ENCODE data around the gene TOX2. TPM values are rescaled to one million over a fixed set of nuclear protein-coding genes. Genes with fewer than 3 reads are reported as not detected.

The TOX2 gene
- total and polyA plus RNA-seq, 2 donors from 2014 or later = 4.7 to 5.9 TPM

DNA sequence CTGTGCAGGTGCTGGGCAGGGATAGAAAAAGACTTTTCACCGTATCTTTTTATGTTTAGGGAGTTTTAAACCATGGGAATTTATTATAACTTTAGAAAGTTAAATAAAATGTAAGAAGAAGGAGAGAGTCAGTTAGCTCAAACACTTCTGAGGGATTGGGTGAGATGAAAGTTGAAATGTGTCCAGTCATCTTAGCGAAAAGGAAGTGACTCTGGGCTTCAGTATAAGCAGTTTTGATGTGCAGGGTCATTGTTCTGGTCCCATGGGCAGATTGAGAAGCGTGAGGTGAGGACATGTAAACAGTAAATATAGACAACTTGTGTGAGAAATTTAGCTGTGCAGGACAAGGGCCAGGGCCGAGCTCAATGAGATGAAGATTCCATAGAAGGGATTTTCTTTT lies 66.9 kb downstream of the TOX2 start:
- Histone ChIP-seq H3K9ac (ENCODE audit: low read length in 3 of 3) (no peak overlapping the region), H3K36me3 (ENCODE audit: control insufficient read depth in 2 of 3, insufficient read depth in 3 of 3, low read length in 3 of 3) (no peaks in the 10 kb centered on the region), H3K9me3 (ENCODE audit: control insufficient read depth in 2 of 3, insufficient read depth in 1 of 3, low read length in 3 of 3) (no peaks in the 10 kb centered on the region), H3K4me1 (ENCODE audit: control insufficient read depth in 2 of 3, insufficient read depth in 2 of 3, low read depth in 1 of 3, low read length in 3 of 3) (peaks cover 0 to 2% (median 0%) of the 10 kb centered on the region in 3 donors), H3K4me3 (ENCODE audit: low read length in 3 of 3) (no peak overlapping the region), H3K27me3 (ENCODE audit: control insufficient read depth, insufficient read depth, low read length) (no peaks in the 10 kb centered on the region), H3K27ac (ENCODE audit: low read depth in 2 of 2, low read length in 2 of 2) (no peak overlapping the region)
- FAIRE-seq (no peak), DNase-seq (no peak)
- intact Hi-C loops (cut with DNase I) = no loop called here
- TF ChIP-seq, protein P1, sequence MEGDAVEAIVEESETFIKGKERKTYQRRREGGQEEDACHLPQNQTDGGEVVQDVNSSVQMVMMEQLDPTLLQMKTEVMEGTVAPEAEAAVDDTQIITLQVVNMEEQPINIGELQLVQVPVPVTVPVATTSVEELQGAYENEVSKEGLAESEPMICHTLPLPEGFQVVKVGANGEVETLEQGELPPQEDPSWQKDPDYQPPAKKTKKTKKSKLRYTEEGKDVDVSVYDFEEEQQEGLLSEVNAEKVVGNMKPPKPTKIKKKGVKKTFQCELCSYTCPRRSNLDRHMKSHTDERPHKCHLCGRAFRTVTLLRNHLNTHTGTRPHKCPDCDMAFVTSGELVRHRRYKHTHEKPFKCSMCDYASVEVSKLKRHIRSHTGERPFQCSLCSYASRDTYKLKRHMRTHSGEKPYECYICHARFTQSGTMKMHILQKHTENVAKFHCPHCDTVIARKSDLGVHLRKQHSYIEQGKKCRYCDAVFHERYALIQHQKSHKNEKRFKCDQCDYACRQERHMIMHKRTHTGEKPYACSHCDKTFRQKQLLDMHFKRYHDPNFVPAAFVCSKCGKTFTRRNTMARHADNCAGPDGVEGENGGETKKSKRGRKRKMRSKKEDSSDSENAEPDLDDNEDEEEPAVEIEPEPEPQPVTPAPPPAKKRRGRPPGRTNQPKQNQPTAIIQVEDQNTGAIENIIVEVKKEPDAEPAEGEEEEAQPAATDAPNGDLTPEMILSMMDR (IDR thresholded peaks at IDR 0.05; ENCODE audit: borderline replicate concordance, extremely low read depth, insufficient read depth) = no peak

DNA sequence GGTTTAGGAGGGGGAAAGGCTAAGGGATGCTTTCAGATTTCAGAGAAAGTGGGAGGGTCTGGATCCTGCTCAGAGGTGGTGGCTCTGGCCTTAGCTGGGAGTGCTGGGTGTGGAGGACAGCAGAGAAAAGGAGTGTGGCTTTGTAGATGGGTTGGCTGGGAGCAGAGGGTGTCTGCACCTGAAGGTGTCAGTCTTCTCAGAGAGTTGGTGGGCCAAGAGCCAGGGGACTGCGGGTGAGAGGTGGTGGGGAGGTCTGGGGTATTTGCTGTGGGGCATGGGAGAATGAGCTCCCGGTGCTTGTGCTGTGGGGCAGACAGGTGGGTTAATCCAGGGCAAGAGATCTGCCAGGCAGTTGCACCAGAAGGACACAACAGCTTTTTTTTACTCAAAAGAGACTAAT lies 67.4 kb downstream of the TOX2 start:
- Histone ChIP-seq H3K27ac (ENCODE audit: low read depth in 2 of 2, low read length in 2 of 2) (no peak overlapping the region), H3K4me1 (ENCODE audit: control insufficient read depth in 2 of 3, insufficient read depth in 2 of 3, low read depth in 1 of 3, low read length in 3 of 3) (peaks cover 0 to 2% (median 0%) of the 10 kb centered on the region in 3 donors), H3K4me3 (ENCODE audit: low read length in 3 of 3) (no peak overlapping the region), H3K9me3 (ENCODE audit: control insufficient read depth in 2 of 3, insufficient read depth in 1 of 3, low read length in 3 of 3) (no peaks in the 10 kb centered on the region), H3K27me3 (ENCODE audit: control insufficient read depth, insufficient read depth, low read length) (no peaks in the 10 kb centered on the region), H3K9ac (ENCODE audit: low read length in 3 of 3) (no peak overlapping the region), H3K36me3 (ENCODE audit: control insufficient read depth in 2 of 3, insufficient read depth in 3 of 3, low read length in 3 of 3) (no peaks in the 10 kb centered on the region)
- no peak for FAIRE-seq
- intact Hi-C loops (cut with DNase I) = no loop called here
- no peak for DNase-seq
- TF ChIP-seq, protein P1 (IDR thresholded peaks at IDR 0.05; ENCODE audit: borderline replicate concordance, extremely low read depth, insufficient read depth) = no peak

DNA sequence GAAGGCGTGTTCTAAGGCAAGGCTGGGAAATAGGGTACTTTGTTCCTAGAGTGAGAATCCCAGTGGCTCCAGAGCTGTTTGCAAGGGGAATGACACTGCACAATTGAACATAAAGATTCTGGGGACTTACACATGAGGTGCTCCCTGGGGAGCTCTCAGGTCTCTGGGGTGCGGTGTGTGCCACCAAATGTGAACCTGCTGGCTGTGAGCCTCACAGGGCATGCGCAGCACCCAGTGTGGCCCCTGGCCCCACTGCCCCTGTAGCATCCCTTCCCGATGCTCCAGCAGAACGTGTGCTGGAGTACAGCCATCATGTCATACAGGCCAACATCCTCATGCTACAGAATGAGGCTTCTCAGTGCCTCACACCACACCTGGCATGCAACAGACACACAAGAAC lies 68.2 kb downstream of the TOX2 start:
- FAIRE-seq (no peak), DNase-seq (no peak)
- H3K9me3 ChIP-seq (ENCODE audit: control insufficient read depth in 2 of 3, insufficient read depth in 1 of 3, low read length in 3 of 3) = no peaks in the 10 kb centered on the region
- no peaks in the 10 kb centered on the region for H3K27me3 ChIP-seq (ENCODE audit: control insufficient read depth, insufficient read depth, low read length)
- TF ChIP-seq, protein P1 (IDR thresholded peaks at IDR 0.05; ENCODE audit: borderline replicate concordance, extremely low read depth, insufficient read depth) = no peak
- H3K4me1 ChIP-seq (ENCODE audit: control insufficient read depth in 2 of 3, insufficient read depth in 2 of 3, low read depth in 1 of 3, low read length in 3 of 3) = peaks cover 0 to 2% (median 0%) of the 10 kb centered on the region in 3 donors
- intact Hi-C loops (cut with DNase I) = no loop called here
- H3K4me3 ChIP-seq (ENCODE audit: low read length in 3 of 3) = no peak overlapping the region
- H3K36me3 ChIP-seq (ENCODE audit: control insufficient read depth in 2 of 3, insufficient read depth in 3 of 3, low read length in 3 of 3) = no peaks in the 10 kb centered on the region
- no peak overlapping the region for H3K9ac ChIP-seq (ENCODE audit: low read length in 3 of 3)
- H3K27ac ChIP-seq (ENCODE audit: low read depth in 2 of 2, low read length in 2 of 2) = no peak overlapping the region

DNA sequence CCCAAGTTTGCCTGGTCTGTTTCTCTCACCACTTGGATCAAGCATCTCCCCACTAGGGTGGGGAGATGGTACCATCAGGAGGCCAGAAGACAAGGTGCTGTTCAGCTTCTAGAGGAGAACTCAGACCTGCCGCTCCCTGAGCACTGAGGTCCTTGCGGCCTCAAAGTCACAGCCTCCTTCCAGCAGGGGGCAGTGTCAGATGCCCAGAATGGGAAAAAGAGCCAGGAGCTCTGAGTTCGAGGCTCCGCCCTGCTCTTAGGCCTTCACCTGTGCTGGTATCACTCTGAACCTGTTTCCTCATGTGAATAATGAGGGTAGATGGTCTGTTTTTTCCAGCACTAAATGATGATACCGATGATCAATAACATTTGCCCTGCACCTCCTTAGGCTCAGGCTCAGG lies 68.7 kb downstream of the TOX2 start:
- Histone ChIP-seq H3K4me3 (ENCODE audit: low read length in 3 of 3) (no peak overlapping the region), H3K27me3 (ENCODE audit: control insufficient read depth, insufficient read depth, low read length) (no peaks in the 10 kb centered on the region), H3K4me1 (ENCODE audit: control insufficient read depth in 2 of 3, insufficient read depth in 2 of 3, low read depth in 1 of 3, low read length in 3 of 3) (peaks cover 0 to 2% (median 0%) of the 10 kb centered on the region in 3 donors), H3K9me3 (ENCODE audit: control insufficient read depth in 2 of 3, insufficient read depth in 1 of 3, low read length in 3 of 3) (no peaks in the 10 kb centered on the region), H3K9ac (ENCODE audit: low read length in 3 of 3) (no peak overlapping the region), H3K36me3 (ENCODE audit: control insufficient read depth in 2 of 3, insufficient read depth in 3 of 3, low read length in 3 of 3) (no peaks in the 10 kb centered on the region), H3K27ac (ENCODE audit: low read depth in 2 of 2, low read length in 2 of 2) (no peak overlapping the region)
- DNase-seq (no peak), FAIRE-seq (no peak)
- TF ChIP-seq, protein P1 (IDR thresholded peaks at IDR 0.05; ENCODE audit: borderline replicate concordance, extremely low read depth, insufficient read depth) = no peak
- intact Hi-C loops (cut with DNase I) = no loop called here
